HG02678 (cell line): ENCODE results near the gene ZNF107.
A peak's percentile ranks its signal among the peaks of the same experiment; 100 is the strongest.

Source experiments
- ATAC-seq: cut with Tn5 transposase; IDR thresholded peaks from one replicate; pipeline ENCODE4 v1.9.1; 2021; ENCODE audit warnings: mild to moderate bottlenecking, moderate library complexity; ENCODE audit not compliant: unreplicated experiment

ZNF107 gene

DNA sequence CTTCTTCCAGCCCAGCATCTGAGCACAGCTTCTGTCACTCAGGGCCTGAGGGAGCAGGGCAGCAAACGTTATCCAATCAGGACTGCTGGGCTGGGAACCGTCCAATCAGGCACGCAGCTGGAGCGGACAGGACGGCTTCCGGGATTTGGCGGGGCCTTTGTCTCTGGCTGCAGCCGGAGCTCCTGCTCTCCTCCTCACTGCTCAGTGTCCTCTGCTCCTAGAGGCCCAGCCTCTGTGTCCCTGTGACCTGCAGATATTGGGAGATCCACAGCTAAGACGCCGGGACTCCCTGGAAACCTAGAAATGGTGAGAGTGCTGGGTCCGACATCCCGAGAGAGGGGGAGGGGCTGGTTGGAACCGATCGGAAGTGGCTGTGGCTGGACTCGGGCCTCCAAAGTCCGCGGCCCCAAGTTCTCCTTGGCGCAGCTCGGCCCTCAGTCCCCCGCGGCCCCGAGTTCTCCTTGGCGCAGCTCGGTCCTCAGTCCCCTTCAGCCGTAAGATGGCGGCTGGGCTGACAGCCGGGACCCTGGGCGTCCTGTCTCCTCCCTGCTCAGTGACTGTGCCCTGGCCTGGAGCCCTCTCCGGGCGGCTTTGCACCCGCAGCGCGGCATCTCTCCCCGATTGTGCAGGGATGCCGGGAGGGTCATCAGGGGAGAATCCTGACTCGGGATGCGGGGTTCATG, at the start of gene ZNF107:
Gene ZNF107 (plus strand): TSS at position 154 of the 683 bp plus-strand sequence. CDS start 150 bp downstream, at position 304.
- peak; percentile 99 for ATAC-seq

DNA sequence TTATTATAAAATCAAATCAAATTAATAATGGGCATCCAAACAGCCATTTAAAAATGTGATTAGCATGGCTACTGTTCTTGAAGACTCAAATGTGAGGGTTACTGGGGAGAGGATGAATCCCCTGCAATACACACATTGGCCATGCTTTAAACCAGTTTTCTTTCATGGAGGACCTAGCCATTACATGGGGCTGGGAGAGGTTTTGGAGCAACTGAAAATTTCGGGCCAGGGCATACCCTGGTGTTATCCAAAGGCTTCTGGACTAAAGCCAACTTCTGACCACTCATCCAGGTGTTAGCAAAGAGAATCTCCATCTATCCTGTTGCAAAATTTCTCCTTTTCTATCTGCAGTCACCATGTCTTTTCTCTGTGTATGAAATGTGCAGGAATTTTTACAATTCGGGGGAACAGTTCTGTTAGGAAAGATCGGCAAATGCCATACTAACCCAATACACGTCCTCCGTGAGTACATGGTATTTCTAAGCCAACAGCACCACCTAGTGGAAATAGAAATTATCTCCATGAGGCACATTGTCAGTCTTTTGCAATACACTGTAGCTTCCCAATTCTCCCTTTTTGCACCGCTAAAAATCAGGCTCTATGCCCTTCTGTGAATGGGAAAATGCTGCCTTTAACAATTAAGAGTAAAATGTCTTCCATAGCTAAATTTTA, 47.0 kb upstream of the ZNF107 start:
- ATAC-seq: no peak

DNA sequence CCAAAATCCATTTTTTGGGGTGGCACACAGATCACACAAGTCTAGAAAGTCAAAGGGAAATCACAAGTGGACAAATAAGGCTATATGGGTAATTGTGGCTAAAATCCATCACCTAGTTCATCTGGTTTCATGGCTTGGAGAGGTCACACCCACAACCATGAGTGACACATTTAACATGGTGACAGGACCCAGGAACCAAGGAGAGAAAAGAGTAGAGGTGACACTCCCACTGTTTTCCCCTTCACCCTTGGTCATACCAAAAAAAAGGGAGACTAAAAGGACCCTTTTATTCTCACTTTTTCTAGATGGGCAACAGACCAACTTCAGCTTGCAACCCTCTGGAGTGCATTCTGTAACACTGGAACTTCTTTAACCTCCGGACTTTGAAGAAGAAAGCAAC, 46.2 kb upstream of the ZNF107 start:
- no peak for ATAC-seq

DNA sequence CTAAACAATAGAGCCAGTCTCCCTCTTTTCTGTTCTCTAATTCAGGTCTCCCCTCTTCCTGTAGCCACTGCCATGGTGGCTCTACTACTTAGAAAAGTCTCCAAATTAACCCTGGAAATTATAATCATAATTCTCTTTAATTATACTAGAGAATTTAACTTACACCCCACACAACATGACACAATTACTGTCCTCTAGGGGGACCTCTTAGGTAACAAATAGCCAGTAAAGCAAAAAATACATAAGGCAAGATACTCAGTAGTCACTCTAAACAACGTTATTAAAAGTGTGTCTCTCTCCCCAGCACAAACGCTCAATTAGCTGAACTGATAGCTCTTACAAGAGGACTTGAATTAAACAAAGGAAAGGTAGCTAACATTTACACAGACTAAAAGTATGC, 44.3 kb upstream of the ZNF107 start:
- ATAC-seq: no peak

DNA sequence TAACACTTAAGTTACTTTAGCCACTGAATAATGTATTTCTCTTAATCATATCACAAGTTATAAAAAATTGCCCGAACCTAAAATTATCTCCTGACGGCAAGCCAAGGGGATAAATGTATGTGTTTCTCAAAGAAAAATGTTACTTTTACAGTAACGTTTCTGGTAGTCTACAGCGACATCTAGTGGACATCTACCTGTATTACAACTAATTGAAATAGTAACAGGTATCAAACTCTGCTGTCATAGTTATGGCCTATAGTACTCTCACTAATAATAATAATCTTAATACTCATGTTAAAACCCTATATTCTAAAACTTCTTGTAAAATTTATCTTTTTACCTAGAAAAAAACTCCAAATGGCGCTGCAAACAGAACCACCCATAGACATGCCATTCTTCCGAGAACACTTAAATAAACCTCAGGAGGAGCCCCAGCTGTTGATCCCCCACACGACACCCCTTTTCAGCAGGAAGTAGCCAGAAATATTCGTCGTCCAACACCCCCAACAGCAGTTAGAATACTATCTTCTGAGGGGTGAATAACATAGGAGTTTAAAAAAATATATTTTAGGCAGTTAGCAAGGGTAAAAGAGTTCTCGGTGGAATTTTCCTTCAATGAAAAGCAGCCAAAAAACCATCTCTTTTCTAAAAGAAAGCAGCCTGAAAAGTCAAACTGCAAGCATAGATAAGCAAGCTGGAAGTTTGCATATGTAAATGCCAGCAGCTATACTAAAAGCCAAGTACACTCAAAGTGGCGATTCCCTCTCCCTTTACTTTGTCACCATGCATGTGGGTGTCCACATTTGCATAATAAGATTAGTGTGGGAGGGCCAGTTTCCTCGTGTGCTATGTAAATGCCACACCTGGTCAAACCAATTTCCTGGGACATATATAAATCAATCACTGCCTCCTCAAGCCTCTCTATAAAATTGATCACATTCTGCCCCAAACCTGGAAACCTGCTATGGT, 40.5 kb upstream of the ZNF107 start:
- peak; percentile 91 for ATAC-seq

DNA sequence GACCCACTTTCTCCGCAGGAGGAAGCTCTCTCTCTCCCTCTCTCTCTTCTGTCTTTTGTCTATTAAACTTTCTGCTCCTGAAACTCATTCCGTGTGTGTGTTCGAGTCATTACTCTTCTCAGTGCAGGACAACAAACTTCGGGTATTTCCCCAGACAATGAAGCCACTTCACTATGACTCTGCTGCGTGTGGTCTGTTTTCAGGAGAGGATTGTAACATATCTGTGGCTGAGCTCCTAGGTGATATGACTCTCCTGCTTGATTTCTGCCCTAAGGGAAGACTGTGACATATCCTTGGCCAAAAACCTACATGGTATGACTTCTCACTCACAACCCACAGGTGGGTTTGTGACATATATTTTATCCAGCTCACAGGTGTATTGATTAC, 39.9 kb upstream of the ZNF107 start:
- no peak for ATAC-seq

DNA sequence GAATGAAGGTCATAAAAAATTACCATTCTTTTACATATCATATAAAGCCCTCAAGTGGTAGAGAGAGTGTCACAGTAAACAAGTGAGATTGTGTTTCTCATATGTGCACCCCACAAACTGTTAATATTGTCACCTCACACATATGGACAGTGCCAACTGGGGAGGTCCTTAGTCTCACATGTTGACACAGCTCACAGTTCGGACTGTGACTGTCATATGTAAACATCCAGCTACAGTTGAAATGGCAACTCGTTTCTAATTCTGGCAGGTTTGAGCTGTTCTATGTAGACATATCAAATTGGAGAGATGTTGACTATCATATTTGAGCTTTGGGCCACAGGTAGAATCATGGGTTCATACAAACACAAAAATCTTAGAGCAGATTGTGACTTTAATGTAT, 39.4 kb upstream of the ZNF107 start:
- no peak for ATAC-seq

DNA sequence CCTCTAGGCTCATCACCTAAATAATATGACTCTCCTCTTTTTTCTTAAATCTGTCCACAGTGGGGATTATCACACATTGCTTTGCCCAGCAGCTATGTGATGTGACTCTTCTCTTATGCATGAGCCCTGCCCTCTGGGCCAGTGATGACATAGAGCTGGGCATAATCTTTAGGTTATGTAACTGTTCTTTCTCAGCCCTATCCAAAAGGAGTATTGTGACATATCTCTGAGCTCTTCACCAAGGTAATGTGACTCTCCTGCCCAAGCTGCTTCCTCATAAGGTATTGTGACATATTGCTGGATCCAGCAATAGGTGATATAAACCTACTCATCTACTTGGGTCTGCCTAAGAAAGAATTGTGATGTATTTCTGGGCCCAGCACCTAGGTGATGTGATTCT, 37.7 kb upstream of the ZNF107 start:
- no peak for ATAC-seq

DNA sequence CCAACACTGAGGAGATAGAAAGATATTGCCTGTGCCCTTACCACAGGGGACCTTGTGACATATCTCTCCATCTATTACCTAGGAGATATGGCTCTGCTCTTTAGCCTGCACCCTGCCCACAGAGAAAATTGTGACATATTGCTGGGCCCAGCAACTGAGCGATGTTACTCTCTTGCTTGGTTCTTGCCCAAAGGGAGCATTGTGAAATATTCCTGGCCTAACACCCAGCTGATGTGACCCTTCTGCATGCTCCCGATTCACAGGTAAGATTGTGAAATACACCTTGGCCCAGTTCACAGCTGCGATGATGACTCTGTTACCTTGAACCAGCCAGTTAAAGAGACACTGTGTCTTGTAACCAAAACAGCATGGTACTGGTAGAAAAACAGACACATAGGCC, 37.2 kb upstream of the ZNF107 start:
- ATAC-seq: no peak

DNA sequence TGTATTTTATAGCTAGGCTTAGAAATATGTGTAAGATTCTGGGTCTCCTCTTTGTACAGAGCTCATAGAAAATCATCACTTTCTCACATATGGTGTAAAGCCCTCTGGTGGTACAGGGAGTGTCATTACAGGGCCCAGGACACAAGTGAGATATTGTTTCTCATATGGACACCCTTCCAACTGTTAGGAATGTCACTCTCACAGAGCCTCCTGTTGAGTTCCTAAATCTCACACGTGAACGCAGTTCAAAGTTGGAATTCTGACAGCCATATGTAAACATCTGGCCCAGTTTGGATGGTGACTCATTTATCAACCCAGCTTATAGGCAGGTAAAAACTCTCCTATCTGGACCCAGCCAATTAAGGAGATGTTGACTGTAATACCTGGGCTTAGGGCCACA, 35.4 kb upstream of the ZNF107 start:
- no peak for ATAC-seq

DNA sequence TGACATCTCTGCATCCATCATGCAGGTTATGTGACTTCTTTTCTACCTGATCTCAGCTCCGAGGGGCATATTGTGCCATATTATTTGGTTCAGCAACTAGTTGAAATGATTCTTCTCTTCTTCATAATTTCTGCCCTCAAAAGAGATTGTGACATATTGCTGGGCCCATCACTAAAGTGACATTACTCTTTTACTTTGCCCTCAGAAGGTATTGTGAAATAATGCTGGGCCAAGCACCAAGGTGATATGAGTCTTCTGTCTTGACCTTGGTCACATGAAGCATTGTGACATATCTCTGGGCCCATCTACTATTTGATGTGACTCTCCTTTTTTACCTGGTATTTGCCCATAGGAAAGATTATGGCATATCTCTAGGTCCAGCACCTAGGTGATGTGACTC, 33.9 kb upstream of the ZNF107 start:
- no peak for ATAC-seq

DNA sequence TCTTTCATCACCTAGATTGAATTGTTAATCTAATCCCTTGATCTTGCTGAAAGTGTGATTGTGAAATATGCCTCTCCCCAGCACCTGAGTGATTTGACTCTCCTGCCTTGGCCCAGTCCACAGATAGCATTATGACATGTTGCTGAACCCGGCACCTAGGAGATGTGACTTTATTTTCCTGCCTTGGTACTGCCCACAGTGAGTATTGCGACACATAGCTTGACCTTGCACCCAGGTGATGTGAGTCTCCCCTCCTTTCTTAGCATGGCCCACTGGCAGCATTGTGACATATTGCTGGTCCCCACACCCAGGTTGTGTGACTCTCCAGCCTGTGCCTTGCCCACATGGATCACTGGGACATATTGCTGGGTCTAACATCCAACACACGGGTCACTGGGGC, 32.5 kb upstream of the ZNF107 start:
- ATAC-seq: no peak

DNA sequence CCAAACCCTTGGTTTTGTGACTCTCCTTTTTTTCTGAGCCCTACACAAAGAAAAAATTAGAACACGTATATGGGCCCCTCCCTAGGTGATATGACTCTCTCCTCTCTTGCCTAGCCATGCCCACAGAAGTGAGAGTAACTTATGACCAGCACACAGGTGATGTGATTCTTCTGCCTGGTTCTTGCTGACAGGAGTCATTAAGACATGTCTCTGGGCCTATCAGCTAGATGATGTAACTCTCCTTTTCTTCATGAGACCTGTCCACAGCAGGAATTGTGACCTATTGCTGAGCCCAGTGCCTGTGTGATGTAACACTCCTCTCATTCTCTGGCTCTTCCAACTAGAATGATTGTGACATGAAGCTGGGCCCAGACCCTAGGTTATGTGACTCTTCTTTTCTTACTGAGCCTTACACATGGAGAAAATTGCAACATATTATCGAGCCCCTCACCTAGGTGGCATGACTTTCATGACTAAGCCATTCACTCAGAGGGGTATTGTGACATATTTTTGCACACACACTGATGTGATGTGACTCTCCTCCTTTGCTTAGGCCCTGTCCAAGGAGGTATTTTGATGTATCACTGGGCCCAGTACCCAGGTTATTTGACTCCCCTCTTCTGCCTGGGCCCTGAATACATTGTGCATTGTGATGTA, 31.4 kb upstream of the ZNF107 start:
- no peak for ATAC-seq

DNA sequence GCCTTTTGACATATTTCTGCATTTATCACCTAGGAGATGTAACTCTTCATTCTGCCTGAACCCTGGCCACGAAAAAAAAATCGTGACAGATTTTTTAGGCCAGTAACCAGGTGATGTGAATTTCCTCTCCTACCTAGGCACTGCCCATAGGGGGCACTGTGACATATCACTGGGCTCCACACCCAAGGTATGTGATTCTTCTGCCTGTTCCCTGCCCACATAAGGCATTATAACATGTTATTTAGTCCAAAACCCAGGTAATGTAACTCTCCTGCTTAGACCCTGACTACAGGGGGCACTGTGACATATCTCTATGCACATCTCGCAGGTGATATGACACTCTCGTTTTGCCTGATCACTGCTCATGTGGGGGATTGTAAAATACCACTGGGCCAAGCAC, 29.5 kb upstream of the ZNF107 start:
- no peak for ATAC-seq

DNA sequence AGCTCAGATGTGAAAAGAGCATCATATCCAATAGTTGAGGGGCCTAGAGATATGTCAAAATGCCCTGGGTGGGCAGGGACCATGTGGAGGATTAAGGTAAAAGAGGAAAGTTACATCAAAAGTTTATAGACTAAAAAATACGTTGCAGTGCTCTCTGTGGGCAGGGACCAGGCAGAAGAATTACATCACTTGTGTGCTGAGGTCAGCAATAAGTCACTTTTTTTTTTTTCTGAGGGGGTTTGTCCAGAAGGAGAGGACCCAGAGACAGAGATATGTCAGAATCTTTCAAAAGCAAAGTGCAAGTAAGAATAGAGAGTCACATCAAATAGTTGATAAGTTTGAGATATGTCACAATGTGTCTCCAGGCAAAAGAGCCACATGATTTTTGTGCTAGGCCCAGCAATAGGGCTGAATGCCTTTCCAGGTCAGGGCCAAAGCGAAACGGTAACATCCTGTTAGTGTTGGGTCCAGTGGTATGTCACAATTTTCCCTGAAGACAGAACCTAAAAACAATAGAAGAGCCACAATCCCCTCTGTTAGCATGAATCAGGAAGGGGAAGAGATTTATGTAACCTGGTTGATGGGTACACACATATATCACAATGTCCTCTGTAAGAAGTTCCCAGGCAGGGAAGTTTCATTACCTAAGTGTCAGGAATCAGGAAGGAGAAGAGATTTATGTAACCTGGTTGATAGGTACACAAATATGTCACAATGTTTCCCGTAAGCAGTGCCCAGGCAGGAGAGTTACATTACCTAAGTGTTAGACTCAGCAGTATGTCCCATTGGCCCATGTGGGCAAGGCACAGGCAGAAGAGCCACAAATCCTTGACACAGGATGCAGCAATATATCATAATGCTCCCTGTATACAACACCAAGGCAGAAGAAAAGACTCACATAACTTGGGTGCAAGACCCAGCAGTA, 28.1 kb upstream of the ZNF107 start:
- ATAC-seq: no peak

DNA sequence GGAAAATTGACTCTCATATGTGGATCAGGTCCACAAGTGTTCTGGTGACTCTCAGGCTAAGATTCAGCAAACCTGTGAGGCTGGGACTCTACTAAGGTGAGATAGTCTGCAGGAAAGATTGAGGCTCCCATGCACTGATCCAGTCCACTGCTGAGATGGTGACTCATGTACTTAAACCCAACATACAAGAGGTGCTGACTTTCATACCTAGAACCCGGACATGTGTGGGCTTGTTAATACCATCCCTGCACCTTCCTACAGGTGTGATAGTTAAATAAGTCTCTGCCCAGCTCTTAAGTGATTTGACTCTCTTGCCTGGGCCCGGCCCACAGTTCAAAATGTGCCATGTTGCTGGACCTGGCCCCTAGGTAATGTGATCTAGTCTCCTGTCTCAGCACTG, 27.1 kb upstream of the ZNF107 start:
- ATAC-seq: no peak

DNA sequence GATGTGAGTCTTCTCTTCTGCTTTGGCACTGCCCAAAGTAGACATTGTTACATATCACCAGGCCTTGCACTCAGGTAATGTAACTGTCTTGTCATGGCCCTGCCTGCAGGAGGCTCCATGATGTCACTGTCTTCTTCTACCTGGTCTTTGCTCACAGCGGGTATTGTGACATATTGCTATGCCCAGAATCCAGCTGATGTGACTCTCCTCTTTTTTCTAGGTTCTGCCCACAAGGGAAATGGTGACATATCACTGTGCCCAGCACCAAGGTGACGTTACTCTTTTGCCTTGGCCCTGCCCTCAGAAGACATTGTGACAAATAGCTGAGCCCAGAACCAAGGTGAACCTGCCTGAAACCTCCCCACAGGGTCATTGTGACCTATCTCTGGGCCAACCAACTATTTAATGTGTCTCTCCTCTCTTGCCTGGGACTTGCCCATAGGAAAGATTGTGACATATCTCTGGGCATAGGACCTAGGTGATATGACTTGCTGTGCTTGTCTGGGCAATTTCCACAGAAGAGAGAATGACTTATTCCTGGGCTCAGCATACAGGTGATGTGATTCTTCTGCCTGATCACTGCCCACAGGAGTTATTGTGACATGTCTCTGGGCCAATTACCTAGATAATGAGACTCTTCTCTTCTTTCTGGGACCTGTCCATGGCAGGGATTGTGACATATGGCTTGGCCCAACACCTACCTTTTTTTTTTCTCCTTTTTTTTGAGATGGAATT, 26.5 kb upstream of the ZNF107 start:
- ATAC-seq: no peak

DNA sequence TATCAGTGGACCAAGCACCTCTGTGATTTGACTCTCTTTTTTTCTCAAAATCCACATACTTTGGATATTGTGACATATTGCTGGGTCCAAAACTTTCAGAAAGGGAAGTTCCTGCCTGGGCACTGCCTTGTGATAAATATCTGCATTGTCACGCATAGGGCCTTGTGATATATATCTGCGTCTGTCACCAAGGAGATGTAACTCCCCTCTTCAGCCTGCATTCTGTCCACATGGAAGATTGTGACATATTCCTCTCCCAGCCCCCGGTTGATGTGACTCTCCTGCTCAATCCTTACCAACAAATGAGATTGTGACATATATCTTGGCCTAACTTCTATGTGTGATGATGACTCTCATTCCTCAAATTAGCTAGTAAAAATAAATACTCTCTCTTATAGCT, 25.4 kb upstream of the ZNF107 start:
- no peak for ATAC-seq

DNA sequence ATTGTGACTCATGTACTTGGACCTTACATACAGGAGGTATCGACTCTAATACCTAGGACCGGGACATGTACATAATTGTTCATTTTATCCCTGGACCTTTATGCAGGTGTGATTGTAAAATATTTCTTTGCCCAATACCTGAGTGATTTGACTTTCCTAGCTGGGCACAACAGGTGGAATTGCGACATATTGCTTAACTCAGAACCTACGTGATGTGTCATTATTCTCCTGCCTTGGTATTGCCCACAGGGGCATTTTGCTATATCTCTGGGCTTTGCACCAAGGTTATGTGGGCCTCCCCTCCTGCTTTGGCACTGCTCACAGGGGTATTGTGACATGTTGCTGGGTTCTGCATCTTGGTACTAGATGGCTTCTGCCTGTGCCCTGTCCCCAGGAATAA, 23.9 kb upstream of the ZNF107 start:
- no peak for ATAC-seq
